H9 (cell line): ENCODE results near the gene FPR1. TPM values are rescaled to one million over a fixed set of nuclear protein-coding genes. Genes with fewer than 3 reads are reported as not detected.

Source experiments
- DNase-seq: peaks from one replicate; pipeline ENCODE4 v3.0.0-alpha.2; 2017
- H2AFZ ChIP-seq: one replicate; pipeline ENCODE4 v1.6.1; 2013; ENCODE audit warnings: mild to moderate bottlenecking, low read length, control low read depth, moderate library complexity
- H2AK5ac ChIP-seq: 2 replicates; pipeline ENCODE4 v1.6.1; 2013; ENCODE audit warnings: low read length, control low read depth, mixed read lengths; ENCODE audit not compliant: insufficient read length
- H2BK120ac ChIP-seq: one replicate; pipeline ENCODE4 v1.6.1; 2013; ENCODE audit warnings: low read depth, mild to moderate bottlenecking, low read length, control low read depth, inconsistent platforms; ENCODE audit not compliant: poor library complexity, severe bottlenecking
- H2BK12ac ChIP-seq: 2 replicates; pipeline ENCODE4 v1.6.1; 2013; ENCODE audit warnings: low read length, control low read depth, mixed read lengths, low read depth; ENCODE audit not compliant: insufficient read length
- H2BK15ac ChIP-seq: 2 replicates; pipeline ENCODE4 v1.6.1; 2013; ENCODE audit warnings: low read depth, low read length, control low read depth
- H2BK20ac ChIP-seq: one replicate; pipeline ENCODE4 v1.6.1; 2013; ENCODE audit warnings: low read depth, mild to moderate bottlenecking, low read length, control low read depth, inconsistent platforms; ENCODE audit not compliant: poor library complexity, severe bottlenecking
- H2BK5ac ChIP-seq: 2 replicates; pipeline ENCODE4 v1.6.1; 2013; ENCODE audit warnings: low read length, control low read depth, mixed read lengths; ENCODE audit not compliant: insufficient read length
- H3K14ac ChIP-seq: 2 replicates; pipeline ENCODE4 v1.6.1; 2013; ENCODE audit warnings: low read length, control low read depth; ENCODE audit not compliant: insufficient read depth
- H3K18ac ChIP-seq: 2 replicates; pipeline ENCODE4 v1.6.1; 2013; ENCODE audit warnings: low read depth, mild to moderate bottlenecking, mixed read lengths, low read length, control low read depth; ENCODE audit not compliant: insufficient read length
- H3K23ac ChIP-seq: 2 replicates; pipeline ENCODE4 v1.6.1; 2013; ENCODE audit warnings: low read length, control low read depth, mixed read lengths, low read depth; ENCODE audit not compliant: insufficient read length
- H3K23me2 ChIP-seq: 2 replicates; pipeline ENCODE4 v1.6.1; 2013; ENCODE audit warnings: low read depth, mild to moderate bottlenecking, mixed read lengths, low read length, control low read depth; ENCODE audit not compliant: insufficient read length, poor library complexity, severe bottlenecking
- H3K27ac ChIP-seq: 2 replicates; pipeline ENCODE4 v1.5.1; 2013; ENCODE audit warnings: low read length, control low read depth, mixed read lengths, low read depth; ENCODE audit not compliant: insufficient read length
- H3K27me3 ChIP-seq: 2 replicates; pipeline ENCODE4 v1.6.1; 2013; ENCODE audit warnings: low read length, control low read depth, inconsistent platforms; ENCODE audit not compliant: insufficient read depth
- H3K4ac ChIP-seq: 2 replicates; pipeline ENCODE4 v1.6.1; 2013; ENCODE audit warnings: low read depth, mild to moderate bottlenecking, control low read depth, inconsistent platforms, low read length, moderate library complexity
- H3K4me1 ChIP-seq: 2 replicates; pipeline ENCODE4 v1.6.1; 2013; ENCODE audit warnings: low read length, control low read depth, inconsistent platforms; ENCODE audit not compliant: insufficient read depth
- H3K4me2 ChIP-seq: 2 replicates; pipeline ENCODE4 v1.6.1; 2013; ENCODE audit warnings: low read length, control low read depth, mixed read lengths; ENCODE audit not compliant: insufficient read length, insufficient read depth
- H3K56ac ChIP-seq: 2 replicates; pipeline ENCODE4 v1.6.1; 2013; ENCODE audit warnings: low read depth, mild to moderate bottlenecking, mixed read lengths, low read length, control low read depth; ENCODE audit not compliant: insufficient read length
- H3K79me1 ChIP-seq: 2 replicates; pipeline ENCODE4 v1.6.1; 2013; ENCODE audit warnings: low read depth, mild to moderate bottlenecking, moderate library complexity, low read length, control low read depth, inconsistent platforms; ENCODE audit not compliant: insufficient read depth, poor library complexity, severe bottlenecking
- H3K79me2 ChIP-seq: 2 replicates; pipeline ENCODE4 v1.6.1; 2013; ENCODE audit warnings: low read length, control low read depth, inconsistent platforms; ENCODE audit not compliant: insufficient read depth
- H3K9ac ChIP-seq: 2 replicates; pipeline ENCODE4 v1.6.1; 2013; ENCODE audit warnings: low read length, control low read depth, mixed read lengths; ENCODE audit not compliant: insufficient read length; ENCODE audit errors: extremely low read depth
- H3K9me3 ChIP-seq: one replicate; pipeline ENCODE4 v1.6.1; 2013; ENCODE audit warnings: low read depth, low read length, inconsistent platforms; ENCODE audit not compliant: control insufficient read depth
- H3T11ph ChIP-seq: one replicate; pipeline ENCODE4 v1.6.1; 2013; ENCODE audit warnings: mild to moderate bottlenecking, low read length, control low read depth, inconsistent platforms
- H4K20me1 ChIP-seq: one replicate; pipeline ENCODE4 v1.6.1; 2013; ENCODE audit not compliant: control insufficient read depth, insufficient read length, insufficient read depth
- H4K5ac ChIP-seq: 2 replicates; pipeline ENCODE4 v1.6.1; 2013; ENCODE audit warnings: low read depth, mild to moderate bottlenecking, mixed read lengths, low read length, control low read depth; ENCODE audit not compliant: insufficient read length
- H4K8ac ChIP-seq: replicated peaks from 2 replicates; pipeline ENCODE4 v1.6.1; 2013; ENCODE audit warnings: low read length, control low read depth, mixed read lengths, low read depth; ENCODE audit not compliant: insufficient read length
- H4K91ac ChIP-seq: 2 replicates; pipeline ENCODE4 v1.6.1; 2013; ENCODE audit warnings: low read depth, mild to moderate bottlenecking, moderate library complexity, mixed read lengths, low read length, control low read depth; ENCODE audit not compliant: insufficient read length
- H3K27ac Mint-ChIP-seq, 3 experiments: 2 replicates in 2 of 3; 3 replicates in 1 of 3; pipeline ENCODE4 v1.8.0; 2020 to 2021; ENCODE audit warnings: mixed read lengths in 3 of 3, mild to moderate bottlenecking in 1 of 3, moderate library complexity in 1 of 3
- H3K27me3 Mint-ChIP-seq: 2 replicates; pipeline ENCODE4 v1.8.0; 2021; ENCODE audit warnings: low read depth, mild to moderate bottlenecking, moderate library complexity, mixed read lengths
- H3K36me3 Mint-ChIP-seq, 3 experiments: 2 replicates in 2 of 3; 3 replicates in 1 of 3; pipeline ENCODE4 v1.8.0; 2020 to 2021; ENCODE audit warnings: low read depth in 3 of 3, mixed read lengths in 3 of 3; ENCODE audit not compliant: insufficient read depth in 1 of 3
- H3K4me1 Mint-ChIP-seq, 2 experiments: 2 replicates each; pipeline ENCODE4 v1.8.0; 2020; ENCODE audit warnings: mixed read lengths in 2 of 2
- H3K4me3 Mint-ChIP-seq, 2 experiments: 2 replicates in 1 of 2; 3 replicates in 1 of 2; pipeline ENCODE4 v1.8.0; 2020 to 2021; ENCODE audit warnings: mild to moderate bottlenecking in 2 of 2, mixed read lengths in 2 of 2, moderate library complexity in 1 of 2
- H3K9me3 Mint-ChIP-seq, 2 experiments: 2 replicates in 1 of 2; 3 replicates in 1 of 2; pipeline ENCODE4 v1.8.0; 2020; ENCODE audit warnings: mild to moderate bottlenecking in 2 of 2, mixed read lengths in 2 of 2, moderate library complexity in 1 of 2
- CTCF ChIP-seq: fragments of 200-600 bp; sonication (generic); conservative IDR thresholded peaks from 3 replicates; pipeline ENCODE4 v1.8.0; 2021; ENCODE audit warnings: antibody characterized with exemption, mild to moderate bottlenecking
- WGBS: extraction: QIAGEN DNeasy Blood & Tissue Kit; methylation state at CpG from one replicate; pipeline ENCODE4 v1.1.7; 2013; ENCODE audit warnings: missing lambda C conversion rate, low lambda C conversion rate, mixed read lengths; ENCODE audit not compliant: insufficient read length; ENCODE audit errors: extremely low coverage; 5-methylcytosine and 5-hydroxymethylcytosine counted together
- total RNA-seq: library from RNA; stranded (reverse); gene quantifications from 2 replicates; pipeline ENCODE4 v1.2.1, GENCODE V29; 2021

Gene FPR1
- total RNA-seq, 1 experiment from 2014 or later: not detected

GRCh38 chr19:51784922-51785690, 33.4 kb upstream of the FPR1 start:
- Histone ChIP-seq H2AFZ (no peak overlapping the region), H3K4me2 (no peak overlapping the region)
- no peak for DNase-seq

More at GRCh38 chr19:51784922-51785690, 33.4 kb upstream of the FPR1 start:
- H3K27me3 Mint-ChIP-seq: peaks cover 23% of the 10 kb centered on the region
- no peak overlapping the region for H4K5ac ChIP-seq
- H4K8ac ChIP-seq: no peak overlapping the region
- no peak overlapping the region for H2BK20ac ChIP-seq
- no peak overlapping the region for H3K27ac Mint-ChIP-seq
- no peaks in the 10 kb centered on the region for H3K23me2 ChIP-seq
- no peak overlapping the region for H3T11ph ChIP-seq
- no peak overlapping the region for H4K91ac ChIP-seq
- H3K9ac ChIP-seq: no peak overlapping the region
- H3K79me1 ChIP-seq: no peaks in the 10 kb centered on the region
- H3K27ac ChIP-seq: no peak overlapping the region
- H4K20me1 ChIP-seq: no peaks in the 10 kb centered on the region
- H3K56ac ChIP-seq: no peak overlapping the region
- no peaks in the 10 kb centered on the region for H3K36me3 Mint-ChIP-seq
- no peak overlapping the region for H2BK5ac ChIP-seq
- no CpG with 5 or more reads among the region's 6 CpGs for whole genome bisulfite sequencing
- no peak overlapping the region for H2AK5ac ChIP-seq
- no peak overlapping the region for H3K23ac ChIP-seq
- no peak overlapping the region for H3K4ac ChIP-seq
- no peaks in the 10 kb centered on the region for H3K27me3 ChIP-seq
- H3K18ac ChIP-seq: no peak overlapping the region
- no peak overlapping the region for H2BK120ac ChIP-seq
- no peaks in the 10 kb centered on the region for H3K79me2 ChIP-seq
- no peak for TF ChIP-seq CTCF
- H3K4me1 ChIP-seq: no peaks in the 10 kb centered on the region
- H3K9me3 Mint-ChIP-seq: peaks cover 18 to 49% of the 10 kb centered on the region in 2 experiments
- H3K4me1 Mint-ChIP-seq: no peaks in the 10 kb centered on the region
- no peak overlapping the region for H2BK15ac ChIP-seq
- H3K14ac ChIP-seq: no peak overlapping the region
- H3K9me3 ChIP-seq: no peaks in the 10 kb centered on the region
- no peak overlapping the region for H3K4me3 Mint-ChIP-seq
- no peak overlapping the region for H2BK12ac ChIP-seq
